ENCODE results near the gene HSPB9.

- no peak for TF ChIP-seq ARID4B (CRISPR knock-in tag; IDR thresholded peaks at IDR 0.05)
- no peak for TF ChIP-seq TBL1XR1 (IDR thresholded peaks at IDR 0.05; ENCODE audit: low read length in 2 of 2)
- no peak for TF ChIP-seq USF2 (CRISPR knock-in tag; IDR thresholded peaks at IDR 0.05)
- TF ChIP-seq ZBTB11 (CRISPR knock-in tag; IDR thresholded peaks at IDR 0.05), result no peak
- no peak for TF ChIP-seq CEBPB (tag; IDR thresholded peaks at IDR 0.05)
- no peak for TF ChIP-seq POLR2A (conservative IDR thresholded peaks at IDR 0.05)
- TF ChIP-seq ATF3 (IDR thresholded peaks at IDR 0.05), result no peak
- no peak for TF ChIP-seq ATF3 (CRISPR knock-in tag; conservative IDR thresholded peaks at IDR 0.05)
- no peak for TF ChIP-seq PHF8 (IDR thresholded peaks at IDR 0.05; ENCODE audit: borderline replicate concordance, low read length)
- TF ChIP-seq YY1 (IDR thresholded peaks at IDR 0.05; ENCODE audit: borderline replicate concordance in 1 of 3, control insufficient read depth in 1 of 3, extremely low read depth in 1 of 3, insufficient read depth in 3 of 3, insufficient read length in 1 of 3, insufficient replicate concordance in 2 of 3, low read depth in 1 of 3, low read length in 2 of 3), result no peak
- TF ChIP-seq IFI16 (CRISPR knock-in tag; IDR thresholded peaks at IDR 0.05), result no peak
- no peak for TF ChIP-seq ZNF184 (CRISPR knock-in tag; IDR thresholded peaks at IDR 0.05)
- TF ChIP-seq TEAD2 (tag; IDR thresholded peaks at IDR 0.05), result no peak
- TF ChIP-seq CTCF (IDR thresholded peaks at IDR 0.05 in 2 of 3, conservative IDR thresholded peaks at IDR 0.05 in 1 of 3; ENCODE audit: insufficient read depth in 2 of 3, low read depth in 1 of 3, low read length in 3 of 3), result no peak
- TF ChIP-seq MYC (IDR thresholded peaks at IDR 0.05; ENCODE audit: low read depth, low read length), result no peak
- no peak for TF ChIP-seq MYC (CRISPR knock-in tag; IDR thresholded peaks at IDR 0.05; ENCODE audit: borderline replicate concordance, low read depth)
These were observed 4.8 kb downstream of the HSPB9 start for GRCh38 chr17:42127414-42127813.
